ENCODE data around the gene PM20D1.

- TF ChIP-seq POLR2A (IDR thresholded peaks at IDR 0.05): no peak
- TF ChIP-seq CTCF (IDR thresholded peaks at IDR 0.05): no peak
These were observed 48.8 kb downstream of the PM20D1 start for GRCh38 chr1:205800981-205801703.

Measured in body of pancreas (tissue), 4 donors.